Activated B cell treated with CpG ODN at 0.5 μM for 24 hours (primary cell): ENCODE results near the gene MGAT5. TPM values are rescaled to one million over a fixed set of nuclear protein-coding genes. Genes with fewer than 3 reads are reported as not detected.

ENCODE experiments used
- ATAC-seq: fragments of 200-7000 bp; cut with Tn5 transposase; one replicate; pipeline ENCODE4 v1.10.0; 2021; ENCODE audit warnings: low read depth, mild to moderate bottlenecking, moderate library complexity
- CTCF ChIA-PET: fragments of 350-600 bp; sonication (Branson Sonifier 250); formaldehyde crosslinking; loops from one replicate; lab custom pipeline; 2021; ENCODE audit warnings: antibody characterized with exemption; lab: Charles Lee
- POLR2A ChIA-PET: fragments of 350-600 bp; sonication (Branson Sonifier 250); formaldehyde crosslinking; loops from one replicate; lab custom pipeline; 2021; ENCODE audit warnings: antibody characterized with exemption; lab: Charles Lee
- DNase-seq: peaks from one replicate; pipeline ENCODE4 v3.0.0; 2022
- H3K27ac Mint-ChIP-seq: one replicate; pipeline ENCODE4 v1.8.0; 2020; ENCODE audit warnings: mixed read lengths
- H3K27me3 Mint-ChIP-seq: one replicate; pipeline ENCODE4 v1.8.0; 2021; ENCODE audit warnings: mixed read lengths
- H3K36me3 Mint-ChIP-seq: one replicate; pipeline ENCODE4 v1.8.0; 2021; ENCODE audit warnings: low read depth, mixed read lengths
- H3K4me1 Mint-ChIP-seq: one replicate; pipeline ENCODE4 v1.8.0; 2021; ENCODE audit warnings: mixed read lengths
- H3K4me3 Mint-ChIP-seq: one replicate; pipeline ENCODE4 v1.8.0; 2020; ENCODE audit warnings: mild to moderate bottlenecking, mixed read lengths
- H3K9me3 Mint-ChIP-seq: one replicate; pipeline ENCODE4 v1.8.0; 2020; ENCODE audit warnings: mixed read lengths
- CTCF ChIP-seq: fragments of 200-600 bp; IDR thresholded peaks from one replicate; pipeline ENCODE4 v1.8.0; 2022; ENCODE audit warnings: antibody characterized with exemption, mild to moderate bottlenecking
- intact Hi-C: fragments of 100-400 bp; cut with micrococcal nuclease; formaldehyde crosslinking; loops from one replicate; pipeline ENCODE4 v1.15.1; 2024
- total RNA-seq: library from RNA; stranded (reverse); gene quantifications from 2 replicates; pipeline ENCODE4 v1.2.3, GENCODE V29; 2022

MGAT5 gene
- total RNA-seq, 1 donor from 2014 or later: 66.7 TPM

- H3K9me3 Mint-ChIP-seq: no peaks in the 10 kb centered on the region
- DNase-seq (peak; percentile 42), ATAC-seq (peak; percentile 84)
- TF ChIP-seq CTCF: no peak
- H3K4me3 Mint-ChIP-seq: no peak overlapping the region
- H3K36me3 Mint-ChIP-seq: no peaks in the 10 kb centered on the region
- H3K4me1 Mint-ChIP-seq: peaks cover 9% of the 10 kb centered on the region
- intact Hi-C loops: loop anchor here (5.0 to 10.0 kb wide), 6 partner anchors 40 to 320 kb away; no protein-coding TSS in a partner anchor
- ChIA-PET CTCF (interaction anchor here (0.6 to 5.1 kb wide), 19 partner anchors 8 to 322 kb away, joined by 3 to 98 read pairs (median 7); no protein-coding TSS in a partner anchor), POLR2A (interaction anchor here (0.6 to 4.6 kb wide), 7 partner anchors 16 to 89 kb away, joined by 3 to 46 read pairs (median 4); no protein-coding TSS in a partner anchor)
- H3K27me3 Mint-ChIP-seq: no peaks in the 10 kb centered on the region
- peak overlapping the region; percentile 46 for H3K27ac Mint-ChIP-seq
Measured at GRCh38 chr2:134207589-134208209, 46.2 kb upstream of the MGAT5 start.

DNA sequence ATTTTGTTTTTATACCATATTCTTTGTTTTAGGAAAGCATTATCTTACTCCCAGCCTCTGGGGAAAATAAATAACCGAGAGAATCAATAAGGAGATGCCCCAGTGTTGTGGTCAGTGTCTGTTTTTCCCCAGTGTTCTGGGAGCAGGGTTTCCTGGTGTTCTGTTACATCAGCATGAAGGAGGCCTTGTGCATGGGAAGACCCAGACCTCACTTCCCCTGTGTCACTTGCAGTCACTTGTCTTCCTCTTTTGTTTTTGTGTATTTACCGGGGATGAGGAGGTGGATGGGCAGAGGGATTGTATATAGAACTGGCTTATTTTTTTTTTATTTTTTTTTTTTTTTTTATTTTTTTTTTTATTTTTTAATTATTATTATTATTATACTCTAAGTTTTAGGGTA is 45.0 kb upstream of the MGAT5 start:
- Mint-ChIP-seq H3K27me3 (no peaks in the 10 kb centered on the region), H3K4me1 (peaks cover 19% of the 10 kb centered on the region), H3K36me3 (no peaks in the 10 kb centered on the region), H3K9me3 (no peaks in the 10 kb centered on the region), H3K4me3 (no peak overlapping the region), H3K27ac (peak overlapping the region; percentile 51)
- CTCF ChIA-PET: interaction anchor here (1.6 to 5.1 kb wide), 9 partner anchors 9 to 323 kb away, joined by 4 to 98 read pairs (median 27); no protein-coding TSS in a partner anchor
- intact Hi-C loops: loop anchor here (5.0 to 10.0 kb wide), 6 partner anchors 38 to 322 kb away; no protein-coding TSS in a partner anchor
- peak; percentile 28 for ATAC-seq
- no peak for DNase-seq
- no peak for TF ChIP-seq CTCF
- POLR2A ChIA-PET: interaction anchor here (1.8 to 4.6 kb wide), 2 partner anchors 15 to 90 kb away, joined by 4 to 46 read pairs; no protein-coding TSS in a partner anchor

GRCh38 chr2:134212746-134213145 is 41.1 kb upstream of the MGAT5 start:
- POLR2A ChIA-PET: interaction anchor here (0.6 to 1.0 kb wide), 2 partner anchors 21 to 92 kb away, joined by 3 read pairs; no protein-coding TSS in a partner anchor
- Mint-ChIP-seq H3K4me1 (peaks cover 45% of the 10 kb centered on the region), H3K27ac (peak overlapping the region; percentile 27), H3K9me3 (peaks cover 4% of the 10 kb centered on the region), H3K27me3 (no peaks in the 10 kb centered on the region), H3K36me3 (peaks cover 12% of the 10 kb centered on the region), H3K4me3 (no peak overlapping the region)
- intact Hi-C loops: no loop called here
- no peak for TF ChIP-seq CTCF
- CTCF ChIA-PET: interaction anchor here (1.0 kb wide), 2 partner anchors 94 to 199 kb away, joined by 3 to 7 read pairs; no protein-coding TSS in a partner anchor
- no peak for ATAC-seq
- DNase-seq: no peak

- CTCF ChIA-PET: interaction anchor here (0.7 to 2.3 kb wide), 9 partner anchors 8 to 331 kb away, joined by 3 to 11 read pairs (median 6); no protein-coding TSS in a partner anchor
- no peak overlapping the region for H3K4me3 Mint-ChIP-seq
Measured at GRCh38 chr2:134216152-134216829, 37.6 kb upstream of the MGAT5 start.

More at GRCh38 chr2:134216152-134216829, 37.6 kb upstream of the MGAT5 start:
- Mint-ChIP-seq H3K36me3 (peaks cover 12% of the 10 kb centered on the region), H3K4me1 (peaks cover 76% of the 10 kb centered on the region), H3K27ac (peak overlapping the region; percentile 27), H3K27me3 (no peaks in the 10 kb centered on the region), H3K9me3 (peaks cover 4% of the 10 kb centered on the region)
- no peak for TF ChIP-seq CTCF
- DNase-seq: no peak
- ATAC-seq: no peak
- intact Hi-C loops: no loop called here
- POLR2A ChIA-PET: interaction anchor here (0.5 to 1.6 kb wide), 7 partner anchors 10 to 96 kb away, joined by 3 to 4 read pairs (median 3); partner anchors contain the start of gene MGAT5
